IMR-90 (cell line): Measurements from ENCODE around the gene BFSP1. TPM values are rescaled to one million over a fixed set of nuclear protein-coding genes. Genes with fewer than 3 reads are reported as not detected.

Experiments used
- ATAC-seq: fragments of 200-7000 bp; cut with Tn5 transposase; 2 replicates; pipeline ENCODE4 v1.9.1; 2020; ENCODE audit warnings: low read depth, mild to moderate bottlenecking, moderate library complexity
- BruUV-seq: library from RNA; stranded (reverse); fragments of 400-500 nt; replicated peaks from 2 replicates; lab custom pipeline; 2021; lab: Mats Ljungman, UMichigan
- CTCF ChIA-PET: fragments of 300-600 bp; formaldehyde crosslinking; extraction: SDS; loops from one replicate; lab custom pipeline; 2021; ENCODE audit warnings: antibody characterized with exemption; lab: Yijun Ruan, JAX
- POLR2A ChIA-PET: fragments of 300-600 bp; sonication (Branson Sonifier 250); formaldehyde crosslinking; loops from one replicate; lab custom pipeline; 2022; ENCODE audit warnings: antibody characterized with exemption; ENCODE audit not compliant: unreplicated experiment; lab: Charles Lee
- DNase-seq: peaks from one replicate; pipeline ENCODE4 v3.0.0; 2013
- H2AFZ ChIP-seq: replicated peaks from 2 replicates; pipeline ENCODE3; 2013; ENCODE audit warnings: low read length, mild to moderate bottlenecking; ENCODE audit not compliant: poor library complexity
- H2AK5ac ChIP-seq: 2 replicates; pipeline ENCODE4 v1.6.1; 2013; ENCODE audit warnings: low read depth, low read length, inconsistent platforms
- H2AK9ac ChIP-seq: replicated peaks from 2 replicates; pipeline ENCODE3; 2013; ENCODE audit warnings: mild to moderate bottlenecking, low read depth, low read length, moderate library complexity; ENCODE audit not compliant: poor library complexity
- H2BK120ac ChIP-seq: 2 replicates; pipeline ENCODE4 v1.6.1; 2013; ENCODE audit warnings: low read depth, low read length, inconsistent platforms
- H2BK15ac ChIP-seq: 3 replicates; pipeline ENCODE4 v1.6.1; 2013; ENCODE audit warnings: low read depth, low read length, inconsistent platforms
- H2BK20ac ChIP-seq: 2 replicates; pipeline ENCODE4 v1.6.1; 2013; ENCODE audit warnings: low read depth, mild to moderate bottlenecking, inconsistent platforms, low read length, moderate library complexity
- H2BK5ac ChIP-seq: 2 replicates; pipeline ENCODE4 v1.6.1; 2013; ENCODE audit warnings: mild to moderate bottlenecking, low read depth, low read length, inconsistent platforms; ENCODE audit not compliant: poor library complexity, severe bottlenecking
- H3K14ac ChIP-seq: replicated peaks from 2 replicates; pipeline ENCODE4 v1.6.1; 2013; ENCODE audit warnings: low read depth, low read length, inconsistent platforms
- H3K18ac ChIP-seq: 2 replicates; pipeline ENCODE4 v1.6.1; 2013; ENCODE audit warnings: low read depth, low read length, control low read depth
- H3K23ac ChIP-seq: 2 replicates; pipeline ENCODE4 v1.6.1; 2013; ENCODE audit warnings: low read depth, low read length, inconsistent platforms
- H3K27ac ChIP-seq: 2 replicates; pipeline ENCODE4 v1.5.1; 2013; ENCODE audit warnings: mild to moderate bottlenecking, control low read depth, low read length; ENCODE audit not compliant: insufficient read depth
- H3K27me3 ChIP-seq: 2 replicates; pipeline ENCODE4 v1.6.1; 2013; ENCODE audit warnings: low read length; ENCODE audit not compliant: control insufficient read depth, insufficient read depth
- H3K36me3 ChIP-seq: 2 replicates; pipeline ENCODE4 v1.6.1; 2013; ENCODE audit warnings: low read length, mixed read lengths; ENCODE audit not compliant: control insufficient read depth, insufficient read depth
- H3K4ac ChIP-seq: 2 replicates; pipeline ENCODE4 v1.6.1; 2013; ENCODE audit warnings: low read depth, low read length, inconsistent platforms
- H3K4me1 ChIP-seq: 2 replicates; pipeline ENCODE4 v1.6.1; 2013; ENCODE audit warnings: low read length, mixed read lengths; ENCODE audit not compliant: control insufficient read depth, insufficient read depth
- H3K4me2 ChIP-seq: 2 replicates; pipeline ENCODE4 v1.6.1; 2013; ENCODE audit warnings: low read depth, mild to moderate bottlenecking, control low read depth, low read length, moderate library complexity
- H3K4me3 ChIP-seq: 2 replicates; pipeline ENCODE4 v1.5.1; 2013; ENCODE audit warnings: low read depth, mild to moderate bottlenecking, control low read depth, low read length, moderate library complexity; ENCODE audit not compliant: insufficient read depth
- H3K56ac ChIP-seq: 2 replicates; pipeline ENCODE4 v1.6.1; 2013; ENCODE audit warnings: low read length, inconsistent platforms; ENCODE audit not compliant: insufficient read depth; ENCODE audit errors: extremely low read depth
- H3K79me1 ChIP-seq, 2 experiments: 2 replicates each; pipeline ENCODE4 v1.6.1; 2013; ENCODE audit warnings: low read length in 2 of 2, inconsistent platforms in 1 of 2, low read depth in 1 of 2
- H3K9ac ChIP-seq: 2 replicates; pipeline ENCODE4 v1.6.1; 2013; ENCODE audit warnings: low read depth, low read length, control low read depth
- H3K9me1 ChIP-seq: 2 replicates; pipeline ENCODE4 v1.6.1; 2013; ENCODE audit warnings: low read length, inconsistent platforms; ENCODE audit not compliant: insufficient read depth
- H3K9me3 ChIP-seq: 2 replicates; pipeline ENCODE4 v1.6.1; 2013; ENCODE audit warnings: low read length; ENCODE audit not compliant: control insufficient read depth, insufficient read depth
- H4K20me1 ChIP-seq: 2 replicates; pipeline ENCODE4 v1.6.1; 2013; ENCODE audit warnings: low read length, inconsistent platforms; ENCODE audit not compliant: insufficient read depth
- H4K5ac ChIP-seq: 2 replicates; pipeline ENCODE4 v1.6.1; 2013; ENCODE audit warnings: mild to moderate bottlenecking, low read depth, low read length, control low read depth
- H4K8ac ChIP-seq, 2 experiments: 2 replicates each; pipeline ENCODE4 v1.6.1; 2013; ENCODE audit warnings: low read depth in 2 of 2, low read length in 2 of 2, control low read depth in 1 of 2, inconsistent platforms in 1 of 2
- H4K91ac ChIP-seq: 2 replicates; pipeline ENCODE4 v1.6.1; 2013; ENCODE audit warnings: low read depth, low read length, inconsistent platforms; ENCODE audit not compliant: insufficient read depth
- CHD1 ChIP-seq: IDR thresholded peaks from 2 replicates; pipeline ENCODE4 v1.6.1; 2012; ENCODE audit warnings: low read depth, low read length, improper control_type of control experiment
- FOS ChIP-seq: fragments of 150-350 bp; IDR thresholded peaks from 2 replicates; pipeline ENCODE4 v1.6.1; 2016; ENCODE audit warnings: low read depth, low read length
- RCOR1 ChIP-seq: IDR thresholded peaks from 2 replicates; pipeline ENCODE4 v1.6.1; 2012; ENCODE audit warnings: mild to moderate bottlenecking, low read length, improper control_type of control experiment; ENCODE audit not compliant: insufficient replicate concordance
- WGBS, 2 experiments: methylation state at CpG; one replicate each; pipeline versions ENCODE4 v1.1.5 to v1.1.7; 2013; ENCODE audit warnings: missing lambda C conversion rate in 2 of 2; ENCODE audit not compliant: insufficient read length in 1 of 2; ENCODE audit errors: extremely low coverage in 2 of 2; 5-methylcytosine and 5-hydroxymethylcytosine counted together
- dilution Hi-C: fragments of 300-500 bp; cut with HindIII; formaldehyde crosslinking; loops from one replicate; pipeline ENCODE4 v1.14.3; 2018; ENCODE audit warnings: low sequenced_read_pairs; ENCODE audit not compliant: unreplicated experiment
- in situ Hi-C: fragments of 300-500 bp; cut with MboI; formaldehyde crosslinking; loops from 3 replicates; pipeline ENCODE4 v1.14.3; 2019; ENCODE audit warnings: low sequenced_read_pairs, inconsistent platforms, mixed read lengths
- intact Hi-C: fragments of 100-400 bp; cut with micrococcal nuclease; formaldehyde crosslinking; loops from 2 replicates; pipeline ENCODE4 v1.10.0; 2022
- polyA plus RNA-seq, 3 experiments: library from polyadenylated mRNA; depleted of rRNA; stranded (reverse); fragments of >200 nt; gene quantifications; 2 replicates each; pipeline ENCODE4 v1.2.3, GENCODE V29; 2012; ENCODE audit warnings: low replicate concordance in 1 of 3
- total RNA-seq: library from RNA; depleted of rRNA; stranded (reverse); fragments of >200 nt; gene quantifications from 2 replicates; pipeline ENCODE4 v1.2.3, GENCODE V29; 2012

Gene BFSP1
- total and polyA plus RNA-seq, 2 of the 4 experiments (the other 2 are of a cell fraction) = 1.1 to 2.0 TPM

GRCh38 chr20:17557675-17558006 lies 26.5 kb upstream of the BFSP1 start:
- no TSS peak for BruUV-seq
- no peaks in the 10 kb centered on the region for H3K9me3 ChIP-seq
- H2AK5ac ChIP-seq = peak overlapping the region; percentile 72; the same call in 1 of the 2 replicates
- H3K79me1 ChIP-seq = peaks cover 0 to 24% of the 10 kb centered on the region in 2 experiments; a peak in 3 of 4 replicates
- H2AFZ ChIP-seq = no peak overlapping the region
- H2BK5ac ChIP-seq = peak overlapping the region; percentile 98
- intact Hi-C loops (loop anchor here (1.0 kb wide), 1 partner anchor 12 kb away; no protein-coding TSS in a partner anchor), dilution Hi-C loops (no loop called here), in situ Hi-C loops (no loop called here)
- H2BK20ac ChIP-seq = peak overlapping the region; percentile 72; the same call in 1 of the 2 replicates
- 0 out of 2 replicates have a peak overlapping the region, but pooled peaks have one; percentile 16 for H3K14ac ChIP-seq
- H3K18ac ChIP-seq = peak overlapping the region; percentile 56; the same call in 1 of the 2 replicates
- H2AK9ac ChIP-seq = no peak overlapping the region
- 0 out of 2 replicates have a peak overlapping the region, but pooled peaks have one; percentile 19 for H4K91ac ChIP-seq
- peak overlapping the region; percentile 6; the same call in 1 of the 3 replicates for H2BK15ac ChIP-seq
- no peak overlapping the region for H3K9ac ChIP-seq
- peak overlapping the region; percentile 36; the same call in 1 of the 2 replicates for H4K5ac ChIP-seq
- H3K4me3 ChIP-seq = no peak overlapping the region
- peak overlapping the region; percentile 68; the same call in 1 of the 2 replicates for H3K27ac ChIP-seq
- H3K4ac ChIP-seq = peak overlapping the region; percentile 72; the same call in 1 of the 2 replicates
- CTCF ChIA-PET = interaction anchor here (1.4 kb wide), 1 partner anchor 29 kb away, joined by 4 read pairs; no protein-coding TSS in a partner anchor
- no peaks in the 10 kb centered on the region for H3K36me3 ChIP-seq
- POLR2A ChIA-PET = interaction anchor here (0.5 to 1.1 kb wide), 6 partner anchors 12 to 599 kb away, joined by 3 to 9 read pairs (median 4); partner anchors contain the start of genes DSTN and SNX5
- H3K56ac ChIP-seq = peak overlapping the region; percentile 88
- peaks cover 14% of the 10 kb centered on the region for H3K4me1 ChIP-seq
- peaks cover 8% of the 10 kb centered on the region; the same call in 1 of the 2 replicates for H4K20me1 ChIP-seq
- H3K9me1 ChIP-seq = peaks cover 14% of the 10 kb centered on the region
- TF ChIP-seq RCOR1 (peak; percentile 61), CHD1 (no peak), FOS (peak; percentile 87)
- ATAC-seq = peak; percentile 71
- DNase-seq = peak; percentile 94
- H2BK120ac ChIP-seq = peak overlapping the region; percentile 81
- no CpG with 5 or more reads among the region's 3 CpGs for WGBS, 2 experiments
- no peaks in the 10 kb centered on the region for H3K27me3 ChIP-seq
- peak overlapping the region in 1 of 2 experiments; percentile 63; a peak in 2 of 4 replicates for H4K8ac ChIP-seq
- H3K23ac ChIP-seq = peak overlapping the region; percentile 27; the same call in 1 of the 2 replicates
- peak overlapping the region; percentile 73; the same call in 1 of the 2 replicates for H3K4me2 ChIP-seq
